K562 (cell line): ENCODE results near the gene COL20A1. TPM values are rescaled to one million over a fixed set of nuclear protein-coding genes. Genes with fewer than 3 reads are reported as not detected.

Experiments
- ATAC-seq: fragments of 200-7000 bp; cut with Tn5 transposase; 3 replicates; pipeline ENCODE4 v1.9.1; 2020; ENCODE audit warnings: moderate library complexity
- BruUV-seq: library from RNA; stranded (reverse); fragments of 400-500 nt; replicated peaks from 2 replicates; lab custom pipeline; 2021; lab: Mats Ljungman, UMichigan
- CTCF ChIA-PET: fragments of 300-600 bp; formaldehyde crosslinking; extraction: SDS; loops from one replicate; lab custom pipeline; 2021; ENCODE audit warnings: low intra/inter-chr PET ratio; lab: Yijun Ruan, JAX
- POLR2A ChIA-PET: fragments of 300-600, 350-650 bp; sonication (Branson Sonifier 250); formaldehyde crosslinking; extraction: SDS; loops from one replicate; lab custom pipeline; 2021; ENCODE audit warnings: antibody characterized with exemption, inconsistent platforms; lab: Yijun Ruan, JAX
- DNase-seq, 4 experiments: peaks; one replicate each; pipeline versions ENCODE4 v3.0.0 to v3.0.0-alpha.2; 2011 to 2018; ENCODE audit warnings: low spot score in 3 of 4, mixed read lengths in 3 of 4; ENCODE audit errors: extremely low read depth in 1 of 4
- FAIRE-seq: peaks from 2 replicates; lab custom pipeline; 2011; peaks lifted over from hg19 to GRCh38; lab: Jason Lieb, UNC
- H2AFZ ChIP-seq: 2 replicates; pipeline ENCODE4 v1.6.0; 2011; ENCODE audit warnings: low read depth, low read length, control low read depth, inconsistent platforms
- H3K27ac ChIP-seq: fragments of 200-600 bp; 3 replicates; pipeline ENCODE4 v1.8.0; 2011; ENCODE audit warnings: low read depth, mild to moderate bottlenecking, control low read depth, inconsistent platforms, low read length, moderate library complexity, mixed read lengths; ENCODE audit errors: extremely low read depth
- H3K27me3 ChIP-seq, 2 experiments: fragments of 300-600 bp in 1 of 2; 2 replicates in 1 of 2; 3 replicates in 1 of 2; pipeline versions ENCODE4 v1.6.0 to v1.8.0; 2011; ENCODE audit warnings: inconsistent platforms in 2 of 2, low read length in 2 of 2, mild to moderate bottlenecking in 1 of 2, mixed read lengths in 1 of 2, moderate library complexity in 1 of 2; ENCODE audit not compliant: control insufficient read depth in 2 of 2, insufficient read depth in 2 of 2
- H3K36me3 ChIP-seq: fragments of 300-600 bp; 3 replicates; pipeline ENCODE4 v1.8.0; 2011; ENCODE audit warnings: mild to moderate bottlenecking, low read length, inconsistent platforms; ENCODE audit not compliant: control insufficient read depth, insufficient read depth
- H3K4me1 ChIP-seq, 2 experiments: fragments of 200-600 bp in 1 of 2; replicated peaks in 1 of 2; 2 replicates in 1 of 2; 3 replicates in 1 of 2; pipeline versions ENCODE4 v1.5.1 to v1.8.0; 2011; ENCODE audit warnings: inconsistent platforms in 2 of 2, low read length in 2 of 2, mild to moderate bottlenecking in 1 of 2, mixed read lengths in 1 of 2, moderate library complexity in 1 of 2; ENCODE audit not compliant: control insufficient read depth in 2 of 2, insufficient read depth in 2 of 2
- H3K4me2 ChIP-seq: 2 replicates; pipeline ENCODE4 v1.6.1; 2011; ENCODE audit warnings: low read length, control low read depth, inconsistent platforms, mixed read lengths; ENCODE audit not compliant: insufficient read depth
- H3K4me3 ChIP-seq: fragments of 200-600 bp; sonication (generic), shearing (Covaris generic); 2 replicates; pipeline ENCODE4 v1.5.1; 2016; ENCODE audit warnings: control low read depth, inconsistent platforms
- H3K79me2 ChIP-seq: fragments of 200-600 bp; 3 replicates; pipeline ENCODE4 v1.8.0; 2011; ENCODE audit warnings: low read length, inconsistent platforms; ENCODE audit not compliant: control insufficient read depth, insufficient read depth
- H3K9ac ChIP-seq, 2 experiments: 2 replicates each; pipeline versions ENCODE4 v1.6.0 to v1.6.1; 2011; ENCODE audit warnings: low read depth in 2 of 2, low read length in 2 of 2, control low read depth in 1 of 2, inconsistent platforms in 1 of 2, mild to moderate bottlenecking in 1 of 2, mixed read lengths in 1 of 2; ENCODE audit not compliant: insufficient read depth in 1 of 2
- H3K9me1 ChIP-seq: one replicate; pipeline ENCODE4 v1.6.0; 2011; ENCODE audit warnings: inconsistent platforms, mild to moderate bottlenecking, low read length, moderate library complexity; ENCODE audit not compliant: control insufficient read depth, insufficient read depth
- H3K9me3 ChIP-seq: replicated peaks from 2 replicates; pipeline ENCODE4 v1.5.1; 2011; ENCODE audit warnings: low read depth, low read length, inconsistent platforms; ENCODE audit not compliant: control insufficient read depth, insufficient read depth
- H4K20me1 ChIP-seq: replicated peaks from 2 replicates; pipeline ENCODE4 v1.6.1; 2011; ENCODE audit warnings: low read length, inconsistent platforms, mixed read lengths; ENCODE audit not compliant: control insufficient read depth, insufficient read depth
- CBX2 ChIP-seq: fragments of 200-600 bp; sonication (generic); IDR thresholded peaks from one replicate; pipeline ENCODE4 v1.6.1; 2012; ENCODE audit warnings: mild to moderate bottlenecking, low read length, inconsistent platforms; ENCODE audit not compliant: insufficient read depth, poor library complexity, severe bottlenecking
- CBX8 ChIP-seq: fragments of 200-600 bp; sonication (generic); IDR thresholded peaks from 2 replicates; pipeline ENCODE4 v1.6.1; 2012; ENCODE audit warnings: borderline replicate concordance, mixed run types, low read depth, mild to moderate bottlenecking, moderate library complexity, mixed read lengths, low read length, control low read depth, inconsistent platforms; ENCODE audit not compliant: poor library complexity, severe bottlenecking; ENCODE audit errors: extremely low read depth
- GTF2A2 ChIP-seq: IDR thresholded peaks from 2 replicates; pipeline ENCODE4 v1.6.1; 2016; ENCODE audit warnings: mild to moderate bottlenecking, missing genetic modification characterization, missing compliant biosample characterization
- IRF2 ChIP-seq: sonication (generic); formaldehyde crosslinking; IDR thresholded peaks from 2 replicates; pipeline ENCODE4 v1.8.1; 2022; ENCODE audit warnings: mild to moderate bottlenecking, missing genetic modification reagents
- KDM1A ChIP-seq, 2 experiments: fragments of 450-650 bp; IDR thresholded peaks; 2 replicates each; pipeline ENCODE4 v1.6.1; 2016; ENCODE audit warnings: mild to moderate bottlenecking in 2 of 2
- NFRKB ChIP-seq: fragments of 450-650 bp; IDR thresholded peaks from 2 replicates; pipeline ENCODE4 v1.6.1; 2016; ENCODE audit warnings: low read depth
- SMAD1 ChIP-seq: fragments of 150-350 bp; IDR thresholded peaks from 2 replicates; pipeline ENCODE4 v1.6.1; 2014; ENCODE audit warnings: low read length, low read depth; ENCODE audit not compliant: partially characterized antibody
- SMARCB1 ChIP-seq: IDR thresholded peaks from 2 replicates; pipeline ENCODE4 v1.6.1; 2011; ENCODE audit warnings: improper control_type of control experiment, low read depth; ENCODE audit not compliant: insufficient read length
- ZNF316 ChIP-seq: fragments of 450-650 bp; IDR thresholded peaks from 2 replicates; pipeline ENCODE4 v1.6.1; 2016
- WGBS: fragments of 100-300 bp; shearing (Covaris generic); methylation state at CpG from one replicate; pipeline ENCODE4 v1.1.6; 2016; ENCODE audit warnings: low coverage, mixed read lengths; ENCODE audit not compliant: insufficient coverage; ENCODE audit errors: missing lambda C conversion rate; 5-methylcytosine and 5-hydroxymethylcytosine counted together
- in situ Hi-C: fragments of 300-500 bp; cut with MboI; formaldehyde crosslinking; loops from 4 replicates; pipeline ENCODE4 v1.15.0; 2018; ENCODE audit warnings: inconsistent platforms, mixed read lengths
- intact Hi-C: fragments of 100-400 bp; cut with micrococcal nuclease; formaldehyde crosslinking; loops from 2 replicates; pipeline ENCODE4 v1.14.2; 2022
- polyA plus RNA-seq, 8 experiments: library from polyadenylated mRNA; depleted of rRNA in 4 of 8; stranded (reverse) in 5 of 8; unstranded in 3 of 8; fragments of >200 nt; fragmentation: Nextera tagmentation in 2 of 8; fragmentation: Illumina TruSeq in 1 of 8; extraction: Ambion mirVana in 2 of 8; extraction: Trizol in 1 of 8; gene quantifications; 2 replicates each; pipeline versions ENCODE4 v1.2.1 to v1.2.3, GENCODE V29; 2011 to 2014; ENCODE audit warnings: inconsistent platforms in 1 of 8, missing spikeins in 1 of 8
- total RNA-seq, 7 experiments: library from RNA; depleted of rRNA in 6 of 7; stranded (reverse); fragments of >200 nt in 6 of 7; fragmentation: Illumina TruSeq in 2 of 7; extraction: Trizol in 2 of 7; gene quantifications; 2 replicates each; pipeline versions ENCODE4 v1.2.1 to v1.2.3, GENCODE V29; 2011 to 2021; ENCODE audit warnings: low replicate concordance in 1 of 7

COL20A1 gene
- total and polyA plus RNA-seq, 9 of the 15 experiments (the other 6 are each of a cell fraction or from before 2014, with no cell fraction given): not detected

GRCh38 chr20:63369024-63369530, 76.1 kb downstream of the COL20A1 start:
- 4% methylated on average over 10 of the region's 10 CpGs for WGBS
- in situ Hi-C loops: no loop called here
- no peak for ATAC-seq

GRCh38 chr20:63369724-63370617, 77.0 kb downstream of the COL20A1 start:
- CTCF ChIA-PET: no interaction called here
- Histone ChIP-seq H3K4me3 (no peak overlapping the region), H3K9me1 (no peaks in the 10 kb centered on the region), H3K9ac (no peak overlapping the region), H2AFZ (no peak overlapping the region), H4K20me1 (peaks cover 11% of the 10 kb centered on the region), H3K27ac (no peak overlapping the region), H3K27me3 (peaks cover 14 to 93% of the 10 kb centered on the region in 2 experiments; a peak in 4 of 5 replicates), H3K4me2 (no peak overlapping the region), H3K4me1 (peaks cover 0 to 8% of the 10 kb centered on the region in 2 experiments; a peak in 2 of 5 replicates), H3K9me3 (no peaks in the 10 kb centered on the region), H3K79me2 (no peaks in the 10 kb centered on the region), H3K36me3 (no peaks in the 10 kb centered on the region)
- ATAC-seq (no peak), FAIRE-seq (no peak), DNase-seq (no peak)
- BruUV-seq: no TSS peak
- 2% methylated on average over 18 of the region's 24 CpGs for WGBS
- POLR2A ChIA-PET: interaction anchor here (0.6 kb wide), 2 partner anchors 197 to 632 kb away, joined by 3 read pairs; no protein-coding TSS in a partner anchor
- intact Hi-C loops: no loop called here
- TF ChIP-seq SMAD1: no peak
- no peak for TF ChIP-seq CBX8
- TF ChIP-seq CBX2: no peak
- TF ChIP-seq IRF2: no peak
- TF ChIP-seq NFRKB: no peak
- TF ChIP-seq SMARCB1: no peak
- TF ChIP-seq GTF2A2 (tag): no peak
- in situ Hi-C loops: no loop called here

More at GRCh38 chr20:63369024-63369530, 76.1 kb downstream of the COL20A1 start:
- FAIRE-seq (no peak), DNase-seq (no peak)
- no peak overlapping the region for H3K9ac ChIP-seq
- ChIA-PET CTCF (no interaction called here), POLR2A (no interaction called here)
- H3K36me3 ChIP-seq: no peaks in the 10 kb centered on the region
- no peak overlapping the region for H3K4me2 ChIP-seq
- intact Hi-C loops: no loop called here
- peaks cover 0 to 11% of the 10 kb centered on the region in 2 experiments; a peak in 2 of 5 replicates for H3K4me1 ChIP-seq
- peak in 1 of 2 experiments; percentile 95; a peak in 2 of 4 replicates for TF ChIP-seq KDM1A (IDR thresholded peaks at IDR 0.05)
- TF ChIP-seq ZNF316: no peak
- peaks cover 14 to 87% of the 10 kb centered on the region in 2 experiments; a peak in 4 of 5 replicates for H3K27me3 ChIP-seq
- no peak overlapping the region for H2AFZ ChIP-seq
- H4K20me1 ChIP-seq: peaks cover 11% of the 10 kb centered on the region
- no peaks in the 10 kb centered on the region for H3K9me3 ChIP-seq
- H3K9me1 ChIP-seq: no peaks in the 10 kb centered on the region
- BruUV-seq: no TSS peak
- no peaks in the 10 kb centered on the region for H3K79me2 ChIP-seq
- H3K4me3 ChIP-seq: no peak overlapping the region
- H3K27ac ChIP-seq: no peak overlapping the region
